Fibroblast of lung (primary cell): ENCODE data around the gene CCDC57.

Source experiments
- EZH2 ChIP-seq: IDR thresholded peaks from 2 replicates; pipeline ENCODE4 v1.5.1; 2012; ENCODE audit warnings: low read length, control low read depth, mild to moderate bottlenecking; ENCODE audit errors: missing control alignments
- TF ChIP-seq, protein P1 (sequence below), 2 donors: IDR thresholded peaks in 1 of 2; conservative IDR thresholded peaks in 1 of 2; 1 replicate in 1 of 2; 2 replicates in 1 of 2; pipeline ENCODE4 v1.5.1; 2011 to 2012; ENCODE audit warnings: low read length in 2 of 2, control low read depth in 1 of 2, inconsistent platforms in 1 of 2, low read depth in 1 of 2, mild to moderate bottlenecking in 1 of 2

DNA sequence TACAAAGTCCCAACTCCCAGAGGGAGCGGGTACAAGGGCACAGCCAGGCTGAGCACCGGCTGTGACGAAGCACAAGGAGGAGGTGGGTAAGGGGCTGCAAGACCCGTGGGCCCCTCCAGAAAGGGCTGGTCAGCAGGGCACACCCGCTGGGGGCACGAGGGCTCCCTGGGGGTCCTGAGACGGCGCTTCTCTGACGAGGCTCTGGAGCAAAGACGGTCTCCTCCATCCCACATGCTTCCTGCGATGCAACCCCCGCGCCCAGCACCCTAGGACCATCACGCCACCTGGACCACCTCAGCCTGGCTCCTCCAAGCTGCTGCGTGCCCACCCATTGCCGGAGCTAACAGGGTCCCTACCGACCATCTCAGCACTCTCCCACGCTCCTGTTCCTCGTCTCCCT lies 8.7 kb downstream of the CCDC57 start:
- TF ChIP-seq, protein P1, sequence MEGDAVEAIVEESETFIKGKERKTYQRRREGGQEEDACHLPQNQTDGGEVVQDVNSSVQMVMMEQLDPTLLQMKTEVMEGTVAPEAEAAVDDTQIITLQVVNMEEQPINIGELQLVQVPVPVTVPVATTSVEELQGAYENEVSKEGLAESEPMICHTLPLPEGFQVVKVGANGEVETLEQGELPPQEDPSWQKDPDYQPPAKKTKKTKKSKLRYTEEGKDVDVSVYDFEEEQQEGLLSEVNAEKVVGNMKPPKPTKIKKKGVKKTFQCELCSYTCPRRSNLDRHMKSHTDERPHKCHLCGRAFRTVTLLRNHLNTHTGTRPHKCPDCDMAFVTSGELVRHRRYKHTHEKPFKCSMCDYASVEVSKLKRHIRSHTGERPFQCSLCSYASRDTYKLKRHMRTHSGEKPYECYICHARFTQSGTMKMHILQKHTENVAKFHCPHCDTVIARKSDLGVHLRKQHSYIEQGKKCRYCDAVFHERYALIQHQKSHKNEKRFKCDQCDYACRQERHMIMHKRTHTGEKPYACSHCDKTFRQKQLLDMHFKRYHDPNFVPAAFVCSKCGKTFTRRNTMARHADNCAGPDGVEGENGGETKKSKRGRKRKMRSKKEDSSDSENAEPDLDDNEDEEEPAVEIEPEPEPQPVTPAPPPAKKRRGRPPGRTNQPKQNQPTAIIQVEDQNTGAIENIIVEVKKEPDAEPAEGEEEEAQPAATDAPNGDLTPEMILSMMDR (conservative IDR thresholded peaks at IDR 0.05 in 1 of 2, IDR thresholded peaks at IDR 0.05 in 1 of 2; ENCODE audit: low read depth in 1 of 2, low read length in 2 of 2), result no peak
- no peak for TF ChIP-seq EZH2
